CD4-positive, alpha-beta T cell treated with Interleukin-17A for 4 hours (primary cell): Measurements from ENCODE around the gene METTL27.
A peak's percentile ranks its signal among the peaks of the same experiment; 100 is the strongest.
"Not testable (repeated sequence)": the region's sequence is repeated elsewhere in the genome, so short reads cannot be mapped to it uniquely, and the experiment has no call there.

ENCODE experiments used
- DNase-seq: peaks from one replicate; pipeline ENCODE4 v3.0.0-alpha.2; 2020; ENCODE audit warnings: mixed read lengths

Gene METTL27

DNA sequence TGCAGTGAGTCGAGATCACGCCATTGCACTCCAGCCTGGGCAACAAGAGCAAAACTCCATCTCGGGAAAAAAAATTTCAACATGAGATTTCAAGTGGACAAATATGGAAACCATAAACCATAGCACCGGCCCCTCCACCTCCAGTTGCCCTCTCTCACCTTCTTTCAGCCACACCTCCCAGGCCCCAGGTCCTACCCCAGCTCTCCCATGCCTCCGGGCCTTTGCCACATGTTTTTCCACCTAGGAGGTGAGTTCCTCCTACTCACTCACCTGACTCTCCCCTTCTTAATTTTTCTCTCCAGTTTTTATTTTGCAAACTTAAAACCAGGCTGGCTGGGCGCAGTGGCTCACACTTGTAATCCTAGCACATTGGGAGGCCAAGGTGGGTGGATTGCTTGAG lies 25.2 kb downstream of the METTL27 start:
- no peak for DNase-seq

DNA sequence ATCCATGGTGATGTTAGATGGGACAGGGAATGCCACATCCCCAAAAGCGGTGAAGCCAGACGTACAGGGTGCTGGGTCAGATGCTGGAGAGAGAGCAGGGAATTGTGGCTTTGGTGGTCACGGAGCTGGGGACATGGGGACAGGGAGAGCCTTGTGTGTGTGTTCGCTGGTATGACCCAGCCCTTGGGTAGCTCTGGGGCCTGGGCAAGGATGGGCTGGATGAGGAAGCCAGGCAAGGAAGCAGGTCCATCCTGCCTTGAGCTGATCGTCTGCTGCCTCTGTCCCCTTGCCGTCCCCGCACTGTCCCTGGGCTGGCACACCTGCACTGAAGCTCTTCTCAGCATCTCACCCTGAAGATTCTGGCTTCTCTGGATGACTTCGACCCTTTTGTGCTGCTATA lies 26.9 kb downstream of the METTL27 start:
- no peak for DNase-seq

DNA sequence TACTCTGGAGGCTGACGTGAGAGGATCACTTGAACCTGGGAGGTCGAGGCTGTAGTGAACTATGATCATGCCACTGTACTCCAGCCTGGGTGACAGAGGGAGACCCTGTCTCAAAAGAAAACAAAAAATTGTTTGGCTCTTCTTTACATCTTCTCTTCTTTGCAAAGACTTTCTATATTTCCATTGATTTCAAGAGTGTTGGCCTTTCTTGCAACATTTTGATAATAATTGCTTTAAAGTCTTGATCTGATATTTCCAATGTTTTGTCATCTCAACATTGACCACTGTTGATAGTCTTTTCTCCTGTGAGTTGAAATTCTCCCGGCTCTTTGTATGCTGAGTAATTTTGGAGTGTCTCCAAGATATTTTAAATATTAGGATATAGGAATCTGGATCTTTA lies 29.3 kb downstream of the METTL27 start:
- DNase-seq: no peak

DNA sequence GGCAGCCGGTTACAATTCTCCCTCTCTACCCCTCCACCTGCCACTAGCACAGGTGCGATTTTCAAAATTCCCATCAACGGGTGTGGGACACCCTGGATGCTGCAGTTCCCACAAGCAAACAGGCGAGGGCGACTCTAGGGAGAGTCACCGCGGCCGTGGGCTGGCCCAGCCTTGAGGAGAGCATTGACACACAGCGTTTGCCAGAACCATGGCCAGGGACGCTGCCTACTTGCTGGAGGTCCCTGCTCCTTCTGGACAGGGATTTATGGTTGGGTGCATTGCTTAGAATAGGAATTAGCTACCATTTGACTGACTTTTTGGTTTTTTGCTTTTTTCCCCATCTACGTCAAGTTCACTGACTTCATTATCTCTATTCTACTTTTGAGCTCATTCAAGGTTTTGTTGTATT lies 30.6 kb downstream of the METTL27 start:
- DNase-seq: peak; percentile 65

DNA sequence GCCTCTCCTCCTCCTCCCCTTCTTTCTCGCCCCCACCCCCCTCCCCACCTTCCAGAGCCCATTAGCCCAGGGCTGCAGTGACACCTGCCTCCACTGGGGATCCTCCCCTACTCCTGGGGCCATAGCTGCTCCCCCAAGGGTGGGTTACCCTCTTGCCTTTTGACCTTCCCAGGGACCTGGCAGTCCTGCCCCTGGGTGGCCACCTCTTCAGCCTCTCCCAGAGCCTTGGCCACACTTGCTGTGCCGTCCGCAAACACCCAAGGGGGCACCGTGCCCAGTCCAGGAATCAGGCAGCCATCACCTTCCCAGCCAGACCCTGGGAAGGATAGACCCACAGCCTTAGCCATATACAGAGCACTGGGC lies 31.3 kb downstream of the METTL27 start:
- DNase-seq: no peak

DNA sequence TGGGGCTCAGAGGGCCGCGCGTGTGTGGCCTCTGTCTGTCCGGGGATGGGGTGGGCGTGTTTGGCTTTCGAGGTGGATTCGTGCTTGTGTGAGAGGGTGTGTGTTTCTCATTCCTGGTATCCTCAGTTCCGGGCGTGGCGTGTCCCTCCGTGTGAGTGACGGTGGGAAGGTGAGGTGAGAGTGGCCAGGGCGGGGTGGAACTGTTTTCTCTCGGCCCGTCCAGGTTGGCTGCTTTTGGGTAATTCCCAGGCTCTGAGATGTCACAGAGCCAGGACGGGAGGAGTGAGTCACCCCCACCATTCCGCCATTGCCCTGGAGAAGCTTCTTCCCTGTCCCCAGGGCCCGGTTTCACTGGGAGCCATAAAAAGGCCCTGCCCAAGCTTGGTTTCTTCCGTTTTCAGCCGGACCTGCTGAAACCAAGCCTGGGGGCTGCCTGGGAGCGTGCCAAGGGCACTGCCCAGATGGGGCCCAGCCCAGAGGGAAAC lies 32.8 kb downstream of the METTL27 start:
- no peak for DNase-seq

DNA sequence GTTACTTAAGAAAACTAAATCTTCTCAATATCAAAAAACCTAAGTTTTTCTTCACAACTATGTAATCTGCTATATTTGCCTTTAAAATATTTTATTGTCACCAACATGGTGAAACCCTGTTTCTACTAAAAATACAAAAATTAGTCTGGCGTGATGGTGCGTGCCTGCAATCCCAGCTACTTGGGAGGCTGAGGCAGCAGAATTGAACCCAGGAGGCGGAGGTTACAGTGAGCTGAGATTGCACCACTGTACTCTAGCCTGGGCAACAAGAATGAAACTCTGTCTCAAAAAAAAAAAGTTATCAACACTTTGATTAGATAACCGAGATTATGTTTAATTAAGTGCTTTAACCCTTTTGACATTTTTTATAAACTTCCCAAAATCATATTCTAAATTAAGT lies 39.9 kb downstream of the METTL27 start:
- DNase-seq: no peak

DNA sequence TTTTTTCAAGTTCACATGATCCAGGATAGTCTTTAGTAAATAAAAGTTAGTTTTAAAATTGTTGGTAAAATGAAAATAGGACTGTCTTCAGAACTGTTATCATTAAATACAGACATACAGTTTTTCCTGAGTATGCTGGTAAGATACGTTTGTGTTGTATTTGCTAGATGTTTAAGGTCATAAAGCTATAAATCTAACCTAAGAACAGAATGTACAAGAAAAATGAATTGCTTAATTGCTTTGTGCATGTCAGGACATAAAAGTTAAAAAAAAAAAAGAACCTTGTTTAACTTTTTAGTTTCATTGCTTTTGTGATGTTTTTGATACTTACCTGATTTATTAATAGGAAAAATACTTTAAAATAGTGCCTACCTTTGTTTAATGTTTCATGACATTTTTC lies 40.7 kb downstream of the METTL27 start:
- DNase-seq: no peak

DNA sequence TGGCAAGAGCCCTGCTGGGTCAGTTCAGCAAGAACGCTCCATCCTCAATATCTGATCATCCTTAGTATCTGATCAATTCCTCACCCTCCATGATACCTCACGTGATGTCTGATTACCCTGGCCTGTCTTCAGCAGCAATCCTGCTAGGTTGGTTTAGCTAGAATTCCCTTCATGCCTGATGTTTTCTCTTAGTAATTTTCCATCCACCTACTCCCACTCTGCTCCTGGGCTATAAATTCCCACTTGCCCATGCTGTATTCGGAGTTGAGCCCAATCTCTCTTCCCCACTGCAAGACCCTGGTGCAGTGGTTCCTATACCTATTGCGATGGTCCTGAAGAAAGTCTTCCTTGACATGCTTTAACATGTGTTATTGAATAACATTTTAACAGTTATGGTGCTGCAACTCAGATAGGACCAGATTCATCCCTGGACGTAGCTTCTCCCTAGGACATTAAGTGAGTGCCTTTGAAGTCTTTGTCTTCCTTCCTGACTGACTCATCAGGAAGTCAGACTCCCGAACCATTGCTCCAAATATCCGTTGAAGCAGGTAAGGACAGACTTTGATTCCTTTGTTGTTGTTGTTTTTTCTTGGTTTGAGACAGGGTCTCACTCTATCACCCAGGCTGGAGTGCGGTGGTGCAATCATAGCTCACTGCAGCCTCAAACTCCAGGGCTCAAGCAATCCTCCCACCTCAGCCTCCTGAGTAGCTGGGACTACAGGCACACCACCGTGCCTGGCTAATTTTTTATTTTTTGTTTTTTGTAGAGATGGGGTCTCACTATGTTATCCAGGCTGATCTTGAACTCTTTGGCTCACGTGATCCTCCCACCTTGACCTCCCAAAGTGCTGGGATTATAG lies 42.8 kb downstream of the METTL27 start:
- no peak for DNase-seq

DNA sequence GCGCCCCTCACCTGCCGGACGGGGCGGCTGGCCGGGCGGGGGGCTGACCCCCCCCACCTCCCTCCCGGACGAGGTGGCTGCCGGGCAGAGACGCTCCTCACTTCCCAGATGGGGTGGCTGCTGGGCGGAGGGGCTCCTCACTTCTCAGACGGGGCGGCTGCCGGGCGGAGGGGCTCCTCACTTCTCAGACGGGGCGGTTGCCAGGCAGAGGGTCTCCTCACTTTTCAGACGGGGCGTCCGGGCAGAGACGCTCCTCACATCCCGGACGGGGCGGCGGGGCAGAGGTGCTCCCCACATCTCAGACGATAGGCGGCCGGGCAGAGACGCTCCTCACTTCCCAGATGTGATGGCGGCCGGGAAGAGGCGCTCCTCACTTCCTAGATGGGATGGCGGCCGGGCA lies 45.1 kb downstream of the METTL27 start:
- DNase-seq: not testable (repeated sequence)

DNA sequence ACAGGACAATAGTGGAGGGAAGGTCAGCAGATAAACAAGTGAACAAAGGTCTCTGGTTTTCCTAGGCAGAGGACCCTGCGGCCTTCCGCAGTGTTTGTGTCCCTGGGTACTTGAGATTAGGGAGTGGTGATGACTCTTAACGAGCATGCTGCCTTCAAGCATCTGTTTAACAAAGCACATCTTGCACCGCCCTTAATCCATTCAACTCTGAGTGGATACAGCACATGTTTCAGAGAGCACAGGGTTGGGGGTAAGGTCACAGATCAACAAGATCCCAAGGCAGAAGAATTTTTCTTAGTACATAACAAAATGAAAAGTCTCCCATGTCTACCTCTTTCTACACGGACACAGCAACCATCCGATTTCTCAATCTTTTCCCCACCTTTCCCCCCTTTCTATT lies 45.7 kb downstream of the METTL27 start:
- DNase-seq: not testable (repeated sequence)

DNA sequence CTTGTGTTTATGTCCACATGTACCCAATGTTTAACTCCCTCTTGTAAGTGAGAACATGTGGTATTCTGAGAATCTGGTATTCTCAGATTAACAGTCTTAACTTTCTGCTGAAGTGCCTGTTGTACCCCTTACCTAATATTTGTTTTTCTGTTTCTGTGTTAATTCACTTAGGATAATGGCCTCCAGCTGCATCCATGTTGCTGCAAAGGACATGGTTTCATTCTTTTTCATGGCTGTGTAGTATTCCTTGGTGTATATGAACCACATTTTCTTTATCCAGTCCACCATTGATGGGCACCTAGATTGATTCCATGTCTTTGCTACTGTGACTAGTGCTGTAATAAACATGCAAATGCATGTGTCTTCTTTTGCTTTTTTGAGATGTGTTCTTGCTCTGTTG lies 47.1 kb downstream of the METTL27 start:
- DNase-seq: not testable (repeated sequence)

DNA sequence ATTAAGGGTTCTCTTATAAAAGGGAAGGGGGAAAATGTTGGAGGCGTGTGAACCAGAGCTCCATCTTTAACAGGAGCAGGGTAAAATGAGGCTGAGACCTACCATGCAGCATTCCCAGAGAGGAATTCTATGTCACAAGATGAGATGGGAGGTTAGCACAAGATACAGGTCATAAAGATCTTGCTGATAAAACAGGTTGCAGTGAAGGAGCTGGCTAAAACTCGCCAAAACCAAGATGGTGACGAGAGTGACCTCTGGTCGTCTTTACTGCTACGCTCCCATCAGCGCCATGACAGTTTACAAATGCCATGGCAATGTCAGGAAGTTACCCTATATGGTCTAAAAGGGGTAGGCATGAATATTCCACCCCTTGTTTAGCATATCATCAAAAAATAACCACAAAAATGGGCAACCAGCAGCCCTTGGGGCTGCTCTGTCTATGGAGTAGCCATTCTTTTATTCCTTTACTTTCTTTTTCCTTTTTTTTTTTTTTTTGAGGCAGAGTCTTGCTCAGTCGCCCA lies 51.1 kb downstream of the METTL27 start:
- not testable (repeated sequence) for DNase-seq

DNA sequence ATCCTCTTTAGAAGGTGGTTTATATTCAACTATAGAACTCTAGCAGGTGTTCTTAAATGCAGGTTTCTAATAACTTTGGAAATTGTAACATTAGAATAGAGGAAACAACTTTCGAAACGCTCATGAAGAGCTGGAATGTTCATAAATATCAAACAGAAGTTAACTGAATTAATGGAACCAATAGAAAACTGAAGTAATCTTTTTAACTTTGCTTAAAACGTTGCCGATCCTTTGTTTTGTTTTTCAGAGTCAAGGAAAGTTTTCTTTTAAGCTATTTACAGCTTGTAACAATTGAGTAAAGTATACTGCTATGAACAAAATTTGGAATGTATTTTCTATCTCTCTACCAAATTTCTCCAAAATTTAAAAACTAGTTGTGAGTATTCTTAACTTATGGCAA lies 53.3 kb downstream of the METTL27 start:
- no peak for DNase-seq

DNA sequence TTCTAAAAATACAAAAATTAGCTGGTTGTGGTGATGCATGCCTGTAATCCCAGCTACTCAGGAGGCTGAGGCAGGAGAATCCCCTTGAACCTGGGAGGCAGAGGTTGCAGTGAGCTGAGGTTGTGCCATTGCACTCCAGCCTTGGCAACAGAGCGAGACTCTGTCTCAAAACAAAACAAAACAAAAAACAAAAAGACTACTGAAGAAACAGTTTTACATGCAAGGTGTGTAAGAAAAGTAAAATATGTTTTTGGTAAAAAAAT lies 54.6 kb downstream of the METTL27 start:
- DNase-seq: not testable (repeated sequence)

DNA sequence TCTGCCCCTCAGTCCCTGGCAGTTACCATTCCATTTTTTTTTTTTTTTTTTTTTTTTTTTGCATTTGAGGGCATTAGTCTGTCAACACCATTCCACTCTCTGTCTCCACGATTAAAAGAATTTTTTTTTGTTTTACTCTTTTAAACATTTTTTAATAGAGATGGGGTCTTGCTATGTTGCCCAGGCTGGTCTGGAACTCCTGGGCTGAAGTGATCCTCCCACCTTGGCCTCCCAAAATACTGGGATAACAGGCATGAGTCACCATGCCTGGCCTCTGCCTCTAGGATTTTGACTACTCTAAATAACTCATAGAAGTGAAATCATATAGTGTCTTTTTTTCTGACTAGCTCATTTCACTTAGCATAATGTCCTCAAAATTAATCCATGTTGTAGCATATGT lies 55.7 kb downstream of the METTL27 start:
- DNase-seq: no peak
